Loucy (cell line): ENCODE measurements around the gene IL18R1.
"Not testable (repeated sequence)": the region's sequence is repeated elsewhere in the genome, so short reads cannot be mapped to it uniquely, and the experiment has no call there.

Experiments used
- H2AFZ ChIP-seq: fragments of 200-600 bp; sonication (generic); 2 replicates; pipeline ENCODE4 v1.6.0; 2016; ENCODE audit warnings: antibody characterized with exemption, mild to moderate bottlenecking, low read length, moderate library complexity
- H3F3A ChIP-seq: fragments of 200-600 bp; 2 replicates; pipeline ENCODE4 v1.6.0; 2016; ENCODE audit warnings: antibody characterized with exemption, low read depth, mild to moderate bottlenecking
- H3K27me3 ChIP-seq: fragments of 200-600 bp; sonication (generic); 2 replicates; pipeline ENCODE4 v1.6.1; 2014; ENCODE audit warnings: low read length, mild to moderate bottlenecking; ENCODE audit not compliant: insufficient read depth, poor library complexity, severe bottlenecking
- H3K36me3 ChIP-seq: fragments of 200-600 bp; sonication (generic); 2 replicates; pipeline ENCODE4 v1.6.1; 2016; ENCODE audit warnings: low read length; ENCODE audit not compliant: insufficient read depth
- H3K4me1 ChIP-seq: fragments of 200-600 bp; sonication (generic); 2 replicates; pipeline ENCODE4 v1.5.1; 2014; ENCODE audit warnings: low read length, mild to moderate bottlenecking; ENCODE audit not compliant: insufficient read depth, poor library complexity, severe bottlenecking
- H3K4me2 ChIP-seq: fragments of 200-600 bp; sonication (generic); 2 replicates; pipeline ENCODE4 v1.6.0; 2014; ENCODE audit warnings: antibody characterized with exemption, low read length, low read depth, mild to moderate bottlenecking; ENCODE audit not compliant: poor library complexity, severe bottlenecking
- H3K4me3 ChIP-seq: fragments of 200-600 bp; sonication (generic); 2 replicates; pipeline ENCODE4 v1.5.1; 2014; ENCODE audit warnings: low read length, mild to moderate bottlenecking, mixed read lengths; ENCODE audit not compliant: poor library complexity, severe bottlenecking
- H3K79me2 ChIP-seq: fragments of 200-600 bp; sonication (generic); 2 replicates; pipeline ENCODE4 v1.6.1; 2014; ENCODE audit warnings: low read length; ENCODE audit not compliant: insufficient read depth
- H3K9ac ChIP-seq: fragments of 200-600 bp; sonication (generic); 2 replicates; pipeline ENCODE4 v1.6.0; 2014; ENCODE audit warnings: mild to moderate bottlenecking, low read depth, low read length, moderate library complexity; ENCODE audit not compliant: poor library complexity, severe bottlenecking
- H3K9me2 ChIP-seq: fragments of 200-600 bp; sonication (generic); replicated peaks from 2 replicates; pipeline ENCODE4 v1.6.1; 2016; ENCODE audit warnings: low read depth, low read length, mixed read lengths
- H3K9me3 ChIP-seq: fragments of 200-600 bp; sonication (generic); 2 replicates; pipeline ENCODE4 v1.6.1; 2014; ENCODE audit warnings: mild to moderate bottlenecking, antibody characterized with exemption, low read length, low read depth; ENCODE audit not compliant: insufficient read depth
- H4K20me1 ChIP-seq: fragments of 200-600 bp; sonication (generic); 2 replicates; pipeline ENCODE4 v1.6.0; 2014; ENCODE audit warnings: antibody characterized with exemption, low read length, mild to moderate bottlenecking; ENCODE audit not compliant: insufficient read depth, poor library complexity, severe bottlenecking
- CTCF ChIP-seq: fragments of 200-600 bp; sonication (generic); conservative IDR thresholded peaks from 2 replicates; pipeline ENCODE4 v1.5.1; 2014; ENCODE audit warnings: mild to moderate bottlenecking, antibody characterized with exemption, low read length
- EZH2phosphoT487 ChIP-seq: fragments of 200-600 bp; IDR thresholded peaks from 2 replicates; pipeline ENCODE4 v1.6.1; 2018; ENCODE audit warnings: antibody characterized with exemption, mild to moderate bottlenecking, moderate library complexity, borderline replicate concordance

IL18R1 gene

GRCh38 chr2:102321941-102322719 lies 33.5 kb upstream of the IL18R1 start:
- no peak overlapping the region for H3K9ac ChIP-seq
- no peaks in the 10 kb centered on the region for H3K27me3 ChIP-seq
- no peaks in the 10 kb centered on the region for H3K9me2 ChIP-seq
- no peak overlapping the region for H3K4me3 ChIP-seq
- no peak for TF ChIP-seq EZH2phosphoT487
- TF ChIP-seq CTCF: no peak
- H3K79me2 ChIP-seq: no peaks in the 10 kb centered on the region
- no peak overlapping the region for H2AFZ ChIP-seq
- no peak overlapping the region for H3K4me2 ChIP-seq
- H3K36me3 ChIP-seq: no peaks in the 10 kb centered on the region
- no peaks in the 10 kb centered on the region for H3K9me3 ChIP-seq
- H3K4me1 ChIP-seq: peaks cover 24% of the 10 kb centered on the region
- H4K20me1 ChIP-seq: no peaks in the 10 kb centered on the region
- H3F3A ChIP-seq: no peaks in the 10 kb centered on the region

- not testable (repeated sequence) for H3K9me2 ChIP-seq, H3K79me2 ChIP-seq, H3K9ac ChIP-seq, H3K4me3 ChIP-seq, H4K20me1 ChIP-seq, H3K36me3 ChIP-seq, H3K27me3 ChIP-seq, H2AFZ ChIP-seq, H3K4me2 ChIP-seq, H3K9me3 ChIP-seq, H3F3A ChIP-seq, H3K4me1 ChIP-seq
Measured at GRCh38 chr2:102324914-102325313, 30.7 kb upstream of the IL18R1 start.

- Histone ChIP-seq H3K9ac (no peak overlapping the region), H3K9me3 (0 out of 2 replicates have a peak, but pooled peaks cover 4% of the 10 kb centered on the region), H4K20me1 (no peaks in the 10 kb centered on the region), H3K9me2 (no peaks in the 10 kb centered on the region), H2AFZ (no peak overlapping the region), H3F3A (no peaks in the 10 kb centered on the region), H3K27me3 (no peaks in the 10 kb centered on the region), H3K79me2 (no peaks in the 10 kb centered on the region), H3K4me3 (no peak overlapping the region), H3K36me3 (no peaks in the 10 kb centered on the region), H3K4me1 (peaks cover 19% of the 10 kb centered on the region), H3K4me2 (no peak overlapping the region)
- TF ChIP-seq EZH2phosphoT487: no peak
- no peak for TF ChIP-seq CTCF
Measured at GRCh38 chr2:102331311-102331980, 24.1 kb upstream of the IL18R1 start.
